Measurements from ENCODE around the gene COL23A1. TPM values are rescaled to one million over a fixed set of nuclear protein-coding genes. Genes with fewer than 3 reads are reported as not detected.

Gene COL23A1
- total and polyA plus RNA-seq, 2 of the 8 experiments (the other 6 are each of a cell fraction or from before 2014, with no cell fraction given) = 3.1 to 4.7 TPM

DNA sequence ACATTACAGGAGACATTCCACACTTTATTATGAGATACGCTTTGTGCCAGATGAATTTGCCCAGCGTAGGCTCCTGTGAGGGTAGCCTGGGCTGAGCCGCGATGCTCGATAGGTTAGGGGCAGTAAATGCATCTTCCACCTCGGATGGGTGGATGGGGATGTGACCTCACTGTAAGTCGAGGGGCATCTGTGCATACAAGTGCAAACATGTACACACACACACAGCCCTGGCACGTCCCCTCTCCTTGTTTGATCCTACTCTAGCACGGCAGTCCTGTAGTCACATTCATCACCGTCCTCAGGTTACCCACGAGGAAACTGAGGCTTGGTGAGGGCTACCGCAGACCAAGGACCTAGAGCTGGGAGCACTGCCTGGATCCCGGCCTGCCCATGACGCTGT, 166.8 kb downstream of the COL23A1 start:
- peak overlapping the region; percentile 90 for H2BK15ac ChIP-seq (ENCODE audit: low read length)
- H2AFZ ChIP-seq (ENCODE audit: low read length) = no peak overlapping the region
- H3K18ac ChIP-seq (ENCODE audit: extremely low read depth, low read length) = no peak overlapping the region
- H4K20me1 ChIP-seq (replicated peaks in 1 of 2; ENCODE audit: control insufficient read depth in 1 of 2, insufficient read depth in 2 of 2, low read length in 2 of 2) = no peaks in the 10 kb centered on the region
- no peaks in the 10 kb centered on the region; the same call in 1 of the 2 replicates for H3K79me1 ChIP-seq (ENCODE audit: low read depth, low read length)
- H2BK5ac ChIP-seq (ENCODE audit: low read depth, low read length) = 0 out of 2 replicates have a peak overlapping the region, but pooled peaks have one; percentile 9
- H3K27ac ChIP-seq (ENCODE audit: low read depth, low read length) = no peak overlapping the region
- no peaks in the 10 kb centered on the region for H3K23me2 ChIP-seq (ENCODE audit: low read depth, low read length)
- no peaks in the 10 kb centered on the region for H3K9me3 ChIP-seq (ENCODE audit: insufficient read depth in 2 of 2, low read depth in 1 of 2, low read length in 1 of 2)
- H3K23ac ChIP-seq (ENCODE audit: insufficient read length) = no peak overlapping the region
- POLR2A ChIA-PET (ENCODE audit: partially characterized antibody) = no interaction called here
- H2AK5ac ChIP-seq (ENCODE audit: low read depth, low read length) = peak overlapping the region; percentile 30; the same call in 1 of the 2 replicates
- FAIRE-seq (no peak), DNase-seq (ENCODE audit: low read depth in 1 of 2, low spot score in 2 of 2) (peak in 1 of 2 experiments; percentile 33)
- TF ChIP-seq FOSL1 (IDR thresholded peaks at IDR 0.05; ENCODE audit: insufficient read depth, low read depth, low read length) (no peak), CBX8 (IDR thresholded peaks at IDR 0.05; ENCODE audit: borderline replicate concordance, low read depth, low read length) (no peak), TBP (IDR thresholded peaks at IDR 0.05; ENCODE audit: low read depth, low read length) (no peak), EP300 (IDR thresholded peaks at IDR 0.05; ENCODE audit: borderline replicate concordance in 1 of 2, low read depth in 2 of 2, low read length in 2 of 2) (no peak), ASH2L (IDR thresholded peaks at IDR 0.05; ENCODE audit: low read length) (no peak), SIX5 (IDR thresholded peaks at IDR 0.05; ENCODE audit: low read depth, low read length) (no peak), POLR2A (IDR thresholded peaks at IDR 0.05; ENCODE audit: control extremely low read depth in 1 of 2, low read depth in 2 of 2, low read length in 2 of 2) (no peak), HDAC6 (IDR thresholded peaks at IDR 0.05; ENCODE audit: low read depth, low read length) (no peak), CHD1 (IDR thresholded peaks at IDR 0.05; ENCODE audit: low read depth, low read length) (no peak), MAFK (IDR thresholded peaks at IDR 0.05; ENCODE audit: low read depth, low read length) (no peak), YY1 (IDR thresholded peaks at IDR 0.05; ENCODE audit: low read depth, low read length) (no peak)
- H2BK12ac ChIP-seq (ENCODE audit: low read depth, low read length) = peak overlapping the region; percentile 10; the same call in 1 of the 2 replicates
- H4K8ac ChIP-seq (ENCODE audit: extremely low read depth, insufficient read depth, low read length) = no peak overlapping the region
- no peak overlapping the region for H4K91ac ChIP-seq (replicated peaks; ENCODE audit: insufficient read length, low read length)
- H3K4ac ChIP-seq (replicated peaks; ENCODE audit: insufficient read length, low read depth, low read length) = no peak overlapping the region
- CTCF ChIA-PET (ENCODE audit: partially characterized antibody) = interaction anchor here (1.1 to 3.3 kb wide), 5 partner anchors 11 to 189 kb away, joined by 3 to 15 read pairs (median 3); no protein-coding TSS in a partner anchor
- H3K56ac ChIP-seq (replicated peaks; ENCODE audit: insufficient read length, low read depth, low read length) = no peak overlapping the region
- H3K14ac ChIP-seq (ENCODE audit: insufficient read length) = no peak overlapping the region
- no peak overlapping the region for H3K9ac ChIP-seq (replicated peaks in 1 of 4; ENCODE audit: extremely low read depth in 1 of 4, low read depth in 3 of 4, low read length in 3 of 4)
- no peak overlapping the region for H3K4me3 ChIP-seq (ENCODE audit: extremely low read depth in 1 of 4, insufficient read depth in 2 of 4, low read depth in 3 of 4, low read length in 4 of 4)
- H3K36me3 ChIP-seq (ENCODE audit: control insufficient read depth in 2 of 4, insufficient read depth in 4 of 4, low read length in 3 of 4) = no peaks in the 10 kb centered on the region
- 92% methylated on average over 14 of the region's 14 CpGs; no CpG with 5 or more reads in 1 of the 2 experiments for whole genome bisulfite sequencing, 2 experiments (ENCODE audit: extremely low coverage in 1 of 2, insufficient coverage in 1 of 2, insufficient read length in 1 of 2, insufficient replicate concordance in 2 of 2, low coverage in 1 of 2, low lambda C conversion rate in 2 of 2, missing lambda C conversion rate in 1 of 2)
- no peak overlapping the region for H4K5ac ChIP-seq (ENCODE audit: insufficient read length, low read depth, low read length)
- no peak overlapping the region for H2BK20ac ChIP-seq (ENCODE audit: low read length)
- no peak overlapping the region for H2BK120ac ChIP-seq (replicated peaks; ENCODE audit: low read depth, low read length)
- H3K4me1 ChIP-seq (replicated peaks in 1 of 4; ENCODE audit: control insufficient read depth in 3 of 4, insufficient read depth in 4 of 4, low read length in 3 of 4) = peaks cover 12 to 30% (median 19%) of the 10 kb centered on the region in 4 experiments
- no peaks in the 10 kb centered on the region for H3K79me2 ChIP-seq (ENCODE audit: control insufficient read depth in 1 of 2, insufficient read depth in 2 of 2, low read length in 2 of 2)
- H3K4me2 ChIP-seq (ENCODE audit: insufficient read depth in 1 of 2, low read depth in 2 of 2, low read length in 2 of 2) = no peak overlapping the region
- H3K27me3 ChIP-seq (replicated peaks in 1 of 4; ENCODE audit: control insufficient read depth in 3 of 4, extremely low read depth in 1 of 4, insufficient read depth in 3 of 4, low read length in 3 of 4) = no peaks in the 10 kb centered on the region

Measured in H1 (cell line).